WTC11 (cell line): Measurements from ENCODE around the gene CFAP126. TPM values are rescaled to one million over a fixed set of nuclear protein-coding genes. Genes with fewer than 3 reads are reported as not detected.

ENCODE experiments used
- ATAC-seq: fragments of 200-7000 bp; cut with Tn5 transposase; 2 replicates; pipeline ENCODE4 v1.10.0; 2021; ENCODE audit warnings: mild to moderate bottlenecking, moderate library complexity
- CTCF ChIA-PET: fragments of 300-600 bp; sonication (Branson Sonifier 250); formaldehyde crosslinking; loops from one replicate; lab custom pipeline; 2021; ENCODE audit warnings: antibody characterized with exemption; lab: Charles Lee
- POLR2A ChIA-PET: fragments of 350-600 bp; sonication (Branson Sonifier 250); formaldehyde crosslinking; loops from one replicate; lab custom pipeline; 2021; ENCODE audit warnings: antibody characterized with exemption; lab: Charles Lee
- DNase-seq: peaks from one replicate; pipeline ENCODE4 v3.0.0; 2021; ENCODE audit warnings: low spot score
- H3K27ac Mint-ChIP-seq: 2 replicates; pipeline ENCODE4 v1.8.0; 2021; ENCODE audit warnings: mixed read lengths
- H3K27me3 Mint-ChIP-seq: 2 replicates; pipeline ENCODE4 v1.8.0; 2021; ENCODE audit warnings: low read depth, mild to moderate bottlenecking, moderate library complexity, mixed read lengths
- H3K36me3 Mint-ChIP-seq: 2 replicates; pipeline ENCODE4 v1.8.0; 2021; ENCODE audit warnings: mixed read lengths
- H3K4me1 Mint-ChIP-seq: 2 replicates; pipeline ENCODE4 v1.8.0; 2022; ENCODE audit warnings: mixed read lengths
- H3K4me3 Mint-ChIP-seq: 2 replicates; pipeline ENCODE4 v1.8.0; 2021; ENCODE audit warnings: mild to moderate bottlenecking, moderate library complexity, mixed read lengths
- H3K9me3 Mint-ChIP-seq: 2 replicates; pipeline ENCODE4 v1.8.0; 2021; ENCODE audit warnings: mixed read lengths
- CREM ChIP-seq: sonication (generic); formaldehyde crosslinking; IDR thresholded peaks from 2 replicates; pipeline ENCODE4 v1.8.1; 2022; ENCODE audit warnings: mild to moderate bottlenecking, missing genetic modification reagents, moderate library complexity
- IRF2 ChIP-seq: sonication (generic); formaldehyde crosslinking; IDR thresholded peaks from 2 replicates; pipeline ENCODE4 v1.8.0; 2022; ENCODE audit warnings: low read depth, missing genetic modification reagents, borderline replicate concordance
- NR2C2 ChIP-seq: sonication (generic); formaldehyde crosslinking; IDR thresholded peaks from 2 replicates; pipeline ENCODE4 v1.8.0; 2022; ENCODE audit warnings: mild to moderate bottlenecking, missing genetic modification reagents
- RORB ChIP-seq: fragments of 250-450 bp; sonication (Bioruptor Pico); IDR thresholded peaks from 2 replicates; pipeline ENCODE4 v1.9.0; 2021; ENCODE audit warnings: mild to moderate bottlenecking
- USF1 ChIP-seq: sonication (generic); formaldehyde crosslinking; IDR thresholded peaks from 2 replicates; pipeline ENCODE4 v1.8.0; 2022; ENCODE audit warnings: mild to moderate bottlenecking, missing genetic modification reagents
- ZBTB21 ChIP-seq: sonication (generic); formaldehyde crosslinking; IDR thresholded peaks from 2 replicates; pipeline ENCODE4 v1.8.1; 2023; ENCODE audit warnings: mild to moderate bottlenecking, missing genetic modification reagents, borderline replicate concordance
- ZNF138 ChIP-seq: sonication (generic); formaldehyde crosslinking; conservative IDR thresholded peaks from 2 replicates; pipeline ENCODE4 v1.8.1; 2022; ENCODE audit warnings: mild to moderate bottlenecking, moderate library complexity, missing genetic modification reagents
- ZNF263 ChIP-seq: sonication (generic); formaldehyde crosslinking; IDR thresholded peaks from 2 replicates; pipeline ENCODE4 v1.8.1; 2022; ENCODE audit warnings: low read depth, mild to moderate bottlenecking, moderate library complexity, missing genetic modification reagents
- ZNF317 ChIP-seq: sonication (generic); formaldehyde crosslinking; IDR thresholded peaks from 2 replicates; pipeline ENCODE4 v1.8.1; 2023; ENCODE audit warnings: low read depth, mild to moderate bottlenecking, moderate library complexity, missing genetic modification reagents, borderline replicate concordance
- ZNF396 ChIP-seq: fragments of 250-450 bp; sonication (Bioruptor Pico); IDR thresholded peaks from 2 replicates; pipeline ENCODE4 v1.8.0; 2021; ENCODE audit warnings: mild to moderate bottlenecking, moderate library complexity, borderline replicate concordance
- ZNF416 ChIP-seq: fragments of 250-450 bp; sonication (Bioruptor Pico); IDR thresholded peaks from 2 replicates; pipeline ENCODE4 v1.9.0; 2021; ENCODE audit warnings: mild to moderate bottlenecking, inconsistent platforms
- total RNA-seq: library from RNA; stranded (reverse); gene quantifications from 3 replicates; pipeline ENCODE4 v1.2.3, GENCODE V29; 2021
- TF ChIP-seq, protein P1 (sequence below): sonication (generic); formaldehyde crosslinking; IDR thresholded peaks from 2 replicates; pipeline ENCODE4 v1.8.1; 2022; ENCODE audit warnings: low read depth, mild to moderate bottlenecking, moderate library complexity, missing genetic modification reagents, borderline replicate concordance
- TF ChIP-seq, protein P2 (sequence below): fragments of 200-600 bp; IDR thresholded peaks from 2 replicates; pipeline ENCODE4 v1.8.0; 2022; ENCODE audit warnings: antibody characterized with exemption
- TF ChIP-seq, protein P3 (sequence below): sonication (generic); formaldehyde crosslinking; IDR thresholded peaks from 2 replicates; pipeline ENCODE4 v1.8.1; 2023; ENCODE audit warnings: mild to moderate bottlenecking, moderate library complexity, missing genetic modification reagents

Gene CFAP126
- total RNA-seq, 1 experiment from 2014 or later: not detected

GRCh38 chr1:161388639-161389038 is 21.0 kb upstream of the CFAP126 start:
- Mint-ChIP-seq H3K27ac (no peak overlapping the region), H3K4me3 (peak overlapping the region; percentile 92), H3K27me3 (peaks cover 15% of the 10 kb centered on the region; the same call in 1 of the 2 replicates), H3K4me1 (peaks cover 25% of the 10 kb centered on the region), H3K9me3 (no peaks in the 10 kb centered on the region), H3K36me3 (no peaks in the 10 kb centered on the region)
- no peak for ATAC-seq
- TF ChIP-seq ZNF416 (CRISPR knock-in tag) (no peak), ZNF263 (CRISPR knock-in tag) (no peak), NR2C2 (CRISPR knock-in tag) (no peak), USF1 (CRISPR knock-in tag) (no peak), RORB (CRISPR knock-in tag) (no peak)
- TF ChIP-seq, protein P1, sequence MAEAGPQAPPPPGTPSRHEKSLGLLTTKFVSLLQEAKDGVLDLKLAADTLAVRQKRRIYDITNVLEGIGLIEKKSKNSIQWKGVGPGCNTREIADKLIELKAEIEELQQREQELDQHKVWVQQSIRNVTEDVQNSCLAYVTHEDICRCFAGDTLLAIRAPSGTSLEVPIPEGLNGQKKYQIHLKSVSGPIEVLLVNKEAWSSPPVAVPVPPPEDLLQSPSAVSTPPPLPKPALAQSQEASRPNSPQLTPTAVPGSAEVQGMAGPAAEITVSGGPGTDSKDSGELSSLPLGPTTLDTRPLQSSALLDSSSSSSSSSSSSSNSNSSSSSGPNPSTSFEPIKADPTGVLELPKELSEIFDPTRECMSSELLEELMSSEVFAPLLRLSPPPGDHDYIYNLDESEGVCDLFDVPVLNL: no peak
- no peak for DNase-seq
- ChIA-PET POLR2A (interaction anchor here (1.2 kb wide), 1 partner anchor 190 kb away, joined by 3 read pairs; the partner anchor contains the start of gene ADAMTS4), CTCF (interaction anchor here (0.5 to 2.9 kb wide), 7 partner anchors 19 to 210 kb away, joined by 3 to 22 read pairs (median 6); partner anchors contain the start of gene TOMM40L)

DNA sequence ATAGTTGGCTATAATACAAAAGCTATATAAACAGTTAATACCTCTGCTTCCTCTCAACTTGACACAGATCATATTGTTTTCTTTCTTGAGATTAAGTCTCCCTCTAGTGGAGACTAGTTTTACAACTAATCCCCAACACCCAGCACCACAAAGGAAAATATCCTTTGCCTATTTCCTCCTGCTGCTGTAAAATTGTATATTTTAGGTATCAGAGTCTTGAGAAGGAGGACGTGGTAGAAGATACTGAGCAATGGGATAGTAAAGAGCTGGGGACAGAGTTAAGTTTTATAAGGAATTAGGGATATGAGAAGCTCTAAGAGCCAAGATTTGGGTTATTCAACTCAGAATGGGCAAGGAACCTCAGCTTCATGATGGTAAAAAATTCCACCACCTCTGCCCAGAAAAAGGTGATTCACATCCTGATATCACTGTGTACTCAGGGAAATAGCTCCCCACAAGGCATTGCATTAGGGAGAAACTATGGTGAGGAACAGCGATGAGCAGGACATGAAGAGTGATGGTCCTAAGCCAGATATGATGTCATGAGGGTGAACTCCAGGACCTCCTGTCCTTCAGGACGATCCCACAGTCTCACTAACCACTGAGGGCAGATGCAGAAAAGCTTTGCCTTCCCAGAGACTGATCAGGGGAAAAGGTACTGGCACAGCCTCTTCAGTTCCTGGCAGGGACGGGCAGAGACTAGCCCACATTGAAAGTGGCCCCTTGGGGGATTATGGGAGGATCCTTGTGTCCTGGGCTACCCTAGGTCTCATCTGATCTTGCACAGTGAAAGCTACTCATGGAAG is 14.7 kb upstream of the CFAP126 start:
- no peak for DNase-seq
- Mint-ChIP-seq H3K4me1 (peaks cover 16% of the 10 kb centered on the region), H3K27ac (no peak overlapping the region)
- CTCF ChIA-PET: interaction anchor here (0.6 to 3.1 kb wide), 32 partner anchors 15 to 311 kb away, joined by 3 to 24 read pairs (median 4); partner anchors contain the start of genes ADAMTS4, APOA2, B4GALT3 and KLHDC9
- TF ChIP-seq, protein P2, sequence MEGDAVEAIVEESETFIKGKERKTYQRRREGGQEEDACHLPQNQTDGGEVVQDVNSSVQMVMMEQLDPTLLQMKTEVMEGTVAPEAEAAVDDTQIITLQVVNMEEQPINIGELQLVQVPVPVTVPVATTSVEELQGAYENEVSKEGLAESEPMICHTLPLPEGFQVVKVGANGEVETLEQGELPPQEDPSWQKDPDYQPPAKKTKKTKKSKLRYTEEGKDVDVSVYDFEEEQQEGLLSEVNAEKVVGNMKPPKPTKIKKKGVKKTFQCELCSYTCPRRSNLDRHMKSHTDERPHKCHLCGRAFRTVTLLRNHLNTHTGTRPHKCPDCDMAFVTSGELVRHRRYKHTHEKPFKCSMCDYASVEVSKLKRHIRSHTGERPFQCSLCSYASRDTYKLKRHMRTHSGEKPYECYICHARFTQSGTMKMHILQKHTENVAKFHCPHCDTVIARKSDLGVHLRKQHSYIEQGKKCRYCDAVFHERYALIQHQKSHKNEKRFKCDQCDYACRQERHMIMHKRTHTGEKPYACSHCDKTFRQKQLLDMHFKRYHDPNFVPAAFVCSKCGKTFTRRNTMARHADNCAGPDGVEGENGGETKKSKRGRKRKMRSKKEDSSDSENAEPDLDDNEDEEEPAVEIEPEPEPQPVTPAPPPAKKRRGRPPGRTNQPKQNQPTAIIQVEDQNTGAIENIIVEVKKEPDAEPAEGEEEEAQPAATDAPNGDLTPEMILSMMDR: peak; percentile 36; the same call in 1 of the 2 replicates
- TF ChIP-seq ZBTB21 (CRISPR knock-in tag): no peak
- TF ChIP-seq, all 79 proteins: peak for 1
- no peak overlapping the region for H3K4me3 Mint-ChIP-seq
- no peaks in the 10 kb centered on the region for H3K27me3 Mint-ChIP-seq
- H3K9me3 Mint-ChIP-seq: no peaks in the 10 kb centered on the region
- peak; percentile 62 for ATAC-seq
- H3K36me3 Mint-ChIP-seq: no peaks in the 10 kb centered on the region
- POLR2A ChIA-PET: interaction anchor here (0.6 kb wide), 1 partner anchor 157 kb away, joined by 4 read pairs; the partner anchor contains the start of gene TOMM40L

- no peaks in the 10 kb centered on the region for H3K9me3 Mint-ChIP-seq
- peaks cover 16% of the 10 kb centered on the region for H3K4me1 Mint-ChIP-seq
- H3K36me3 Mint-ChIP-seq: no peaks in the 10 kb centered on the region
- ChIA-PET CTCF (interaction anchor here (0.6 to 3.1 kb wide), 30 partner anchors 15 to 298 kb away, joined by 3 to 24 read pairs (median 4); partner anchors contain the start of genes ADAMTS4, APOA2, B4GALT3 and KLHDC9), POLR2A (no interaction called here)
- ATAC-seq (no peak), DNase-seq (no peak)
- TF ChIP-seq CREM (CRISPR knock-in tag) (no peak), ZNF317 (no peak), IRF2 (no peak), ZNF396 (CRISPR knock-in tag) (no peak), ZNF138 (CRISPR knock-in tag) (no peak)
- TF ChIP-seq, protein P3, sequence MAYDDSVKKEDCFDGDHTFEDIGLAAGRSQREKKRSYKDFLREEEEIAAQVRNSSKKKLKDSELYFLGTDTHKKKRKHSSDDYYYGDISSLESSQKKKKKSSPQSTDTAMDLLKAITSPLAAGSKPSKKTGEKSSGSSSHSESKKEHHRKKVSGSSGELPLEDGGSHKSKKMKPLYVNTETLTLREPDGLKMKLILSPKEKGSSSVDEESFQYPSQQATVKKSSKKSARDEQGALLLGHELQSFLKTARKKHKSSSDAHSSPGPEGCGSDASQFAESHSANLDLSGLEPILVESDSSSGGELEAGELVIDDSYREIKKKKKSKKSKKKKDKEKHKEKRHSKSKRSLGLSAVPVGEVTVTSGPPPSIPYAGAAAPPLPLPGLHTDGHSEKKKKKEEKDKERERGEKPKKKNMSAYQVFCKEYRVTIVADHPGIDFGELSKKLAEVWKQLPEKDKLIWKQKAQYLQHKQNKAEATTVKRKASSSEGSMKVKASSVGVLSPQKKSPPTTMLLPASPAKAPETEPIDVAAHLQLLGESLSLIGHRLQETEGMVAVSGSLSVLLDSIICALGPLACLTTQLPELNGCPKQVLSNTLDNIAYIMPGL: no peak
- no peaks in the 10 kb centered on the region for H3K27me3 Mint-ChIP-seq
- no peak overlapping the region for H3K27ac Mint-ChIP-seq
- no peak overlapping the region for H3K4me3 Mint-ChIP-seq
These were observed 14.0 kb upstream of the CFAP126 start for GRCh38 chr1:161381707-161382106.
